Smooth muscle cell (in vitro differentiated cells): Measurements from ENCODE around the gene TNS1. TPM values are rescaled to one million over a fixed set of nuclear protein-coding genes. Genes with fewer than 3 reads are reported as not detected.

Source experiments
- DNase-seq: peaks from one replicate; lab custom pipeline; 2025; ENCODE audit not compliant: unreplicated experiment; lab: John Stamatoyannopoulos, UW
- H2AFZ ChIP-seq: fragments of 200-600 bp; sonication (generic); 2 replicates; pipeline ENCODE4 v1.6.0; 2016; ENCODE audit warnings: antibody characterized with exemption, low read depth, mild to moderate bottlenecking
- H3F3A ChIP-seq: fragments of 200-600 bp; sonication (generic); 2 replicates; pipeline ENCODE4 v1.6.0; 2017; ENCODE audit warnings: antibody characterized with exemption, low read depth
- H3K27ac ChIP-seq: fragments of 200-600 bp; sonication (generic); 2 replicates; pipeline ENCODE4 v1.5.1; 2016; ENCODE audit warnings: low read depth, mild to moderate bottlenecking
- H3K27me3 ChIP-seq: fragments of 200-600 bp; sonication (generic); 2 replicates; pipeline ENCODE4 v1.6.1; 2016; ENCODE audit warnings: low read depth, mild to moderate bottlenecking
- H3K36me3 ChIP-seq: fragments of 200-600 bp; sonication (generic); 2 replicates; pipeline ENCODE4 v1.5.1; 2016; ENCODE audit warnings: low read depth
- H3K4me1 ChIP-seq: fragments of 200-600 bp; sonication (generic); 2 replicates; pipeline ENCODE4 v1.5.1; 2016; ENCODE audit warnings: low read depth
- H3K4me2 ChIP-seq: fragments of 200-600 bp; sonication (generic); 2 replicates; pipeline ENCODE4 v1.6.0; 2016; ENCODE audit warnings: mild to moderate bottlenecking
- H3K4me3 ChIP-seq: fragments of 200-600 bp; sonication (generic); 2 replicates; pipeline ENCODE4 v1.5.1; 2016; ENCODE audit warnings: mild to moderate bottlenecking
- H3K79me2 ChIP-seq: fragments of 200-600 bp; sonication (generic); 2 replicates; pipeline ENCODE4 v1.6.0; 2016; ENCODE audit warnings: low read depth, mild to moderate bottlenecking
- H3K9ac ChIP-seq: fragments of 200-600 bp; sonication (generic); 2 replicates; pipeline ENCODE4 v1.6.0; 2016; ENCODE audit warnings: low read depth
- H3K9me3 ChIP-seq: fragments of 200-600 bp; sonication (generic); replicated peaks from 2 replicates; pipeline ENCODE4 v1.5.1; 2016; ENCODE audit warnings: low read depth
- H4K20me1 ChIP-seq: fragments of 200-600 bp; sonication (generic); 2 replicates; pipeline ENCODE4 v1.6.0; 2016; ENCODE audit warnings: low read depth
- WGBS: methylation state at CpG from one replicate; pipeline ENCODE4 v1.1.7; 2016; ENCODE audit warnings: low lambda C conversion rate; 5-methylcytosine and 5-hydroxymethylcytosine counted together
- polyA plus RNA-seq: library from polyadenylated mRNA; unstranded; fragments of >200 nt; fragmentation: Nextera tagmentation; extraction: Ambion mirVana; gene quantifications from 2 replicates; pipeline ENCODE4 v1.2.1, GENCODE V29; 2016
- total RNA-seq: library from RNA; depleted of rRNA; stranded (reverse); fragments of >200 nt; gene quantifications from 2 replicates; pipeline ENCODE4 v1.2.3, GENCODE V29; 2014
- TF ChIP-seq, protein P1 (sequence below): fragments of 200-600 bp; sonication (generic); IDR thresholded peaks from 2 replicates; pipeline ENCODE4 v1.5.1; 2017; ENCODE audit warnings: borderline replicate concordance, mild to moderate bottlenecking, antibody characterized with exemption; ENCODE audit not compliant: insufficient read depth, poor library complexity, severe bottlenecking

The TNS1 gene
- total and polyA plus RNA-seq, 2 experiments from 2014 or later, result 52.3 to 61.5 TPM

DNA sequence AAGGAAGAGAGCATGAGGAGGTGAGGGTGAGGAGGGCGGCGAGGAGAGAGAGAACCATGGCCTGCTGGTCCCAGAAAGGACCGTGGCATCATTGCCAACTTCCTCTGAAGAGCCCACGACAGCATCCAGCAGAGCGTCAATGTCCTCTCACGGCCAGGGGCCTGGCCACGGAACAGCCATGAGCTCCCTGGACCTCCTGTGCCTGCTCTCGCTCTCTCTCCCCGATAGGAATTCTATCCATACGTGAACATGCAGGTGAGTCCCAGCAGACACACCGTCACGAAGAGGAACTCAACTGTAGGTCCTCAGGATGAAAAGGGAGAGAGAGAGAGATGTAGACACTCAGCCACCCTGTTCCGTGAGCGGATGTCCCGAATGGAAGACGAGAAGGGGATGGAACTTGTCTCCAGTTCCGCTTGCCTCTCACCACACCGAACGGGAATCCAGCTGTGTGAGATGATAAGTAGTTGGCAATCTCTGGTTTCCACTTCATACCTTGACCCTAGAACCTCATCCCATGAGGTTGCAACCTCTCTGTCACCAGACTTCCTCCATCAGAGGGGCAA, 107.6 kb downstream of the TNS1 start:
- no peak overlapping the region for H2AFZ ChIP-seq
- no peaks in the 10 kb centered on the region for H3K9me3 ChIP-seq
- H3K9ac ChIP-seq, result no peak overlapping the region
- H4K20me1 ChIP-seq, result peaks cover 100% of the 10 kb centered on the region
- H3K4me1 ChIP-seq, result no peaks in the 10 kb centered on the region
- H3K36me3 ChIP-seq, result peaks cover 5% of the 10 kb centered on the region
- H3K4me2 ChIP-seq, result no peak overlapping the region
- no peak for DNase-seq
- H3K4me3 ChIP-seq, result no peak overlapping the region
- H3K27ac ChIP-seq, result no peak overlapping the region
- no peaks in the 10 kb centered on the region for H3K27me3 ChIP-seq
- TF ChIP-seq, protein P1, sequence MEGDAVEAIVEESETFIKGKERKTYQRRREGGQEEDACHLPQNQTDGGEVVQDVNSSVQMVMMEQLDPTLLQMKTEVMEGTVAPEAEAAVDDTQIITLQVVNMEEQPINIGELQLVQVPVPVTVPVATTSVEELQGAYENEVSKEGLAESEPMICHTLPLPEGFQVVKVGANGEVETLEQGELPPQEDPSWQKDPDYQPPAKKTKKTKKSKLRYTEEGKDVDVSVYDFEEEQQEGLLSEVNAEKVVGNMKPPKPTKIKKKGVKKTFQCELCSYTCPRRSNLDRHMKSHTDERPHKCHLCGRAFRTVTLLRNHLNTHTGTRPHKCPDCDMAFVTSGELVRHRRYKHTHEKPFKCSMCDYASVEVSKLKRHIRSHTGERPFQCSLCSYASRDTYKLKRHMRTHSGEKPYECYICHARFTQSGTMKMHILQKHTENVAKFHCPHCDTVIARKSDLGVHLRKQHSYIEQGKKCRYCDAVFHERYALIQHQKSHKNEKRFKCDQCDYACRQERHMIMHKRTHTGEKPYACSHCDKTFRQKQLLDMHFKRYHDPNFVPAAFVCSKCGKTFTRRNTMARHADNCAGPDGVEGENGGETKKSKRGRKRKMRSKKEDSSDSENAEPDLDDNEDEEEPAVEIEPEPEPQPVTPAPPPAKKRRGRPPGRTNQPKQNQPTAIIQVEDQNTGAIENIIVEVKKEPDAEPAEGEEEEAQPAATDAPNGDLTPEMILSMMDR, result no peak
- peaks cover under 1% of the 10 kb centered on the region for H3F3A ChIP-seq
- WGBS, result 97% methylated on average over 16 of the region's 19 CpGs
- H3K79me2 ChIP-seq, result peaks cover 10% of the 10 kb centered on the region

- no peaks in the 10 kb centered on the region for H3K4me1 ChIP-seq
- H3K27me3 ChIP-seq, result no peaks in the 10 kb centered on the region
- no peaks in the 10 kb centered on the region for H3K9me3 ChIP-seq
- TF ChIP-seq, protein P1, result no peak
- H3K79me2 ChIP-seq, result peaks cover 11% of the 10 kb centered on the region
- DNase-seq, result no peak
- no peak overlapping the region for H3K4me3 ChIP-seq
- H2AFZ ChIP-seq, result no peak overlapping the region
- H3F3A ChIP-seq, result peaks cover 2% of the 10 kb centered on the region
- H3K36me3 ChIP-seq, result peaks cover 5% of the 10 kb centered on the region
- H3K4me2 ChIP-seq, result no peak overlapping the region
- no peak overlapping the region for H3K27ac ChIP-seq
- H3K9ac ChIP-seq, result no peak overlapping the region
- peaks cover 98% of the 10 kb centered on the region for H4K20me1 ChIP-seq
- WGBS, result 95% methylated on average over 8 of the region's 8 CpGs
Observed at GRCh38 chr2:217893440-217893839, 109.4 kb downstream of the TNS1 start.

- no peak for DNase-seq
- Histone ChIP-seq H3K36me3 (peaks cover 5% of the 10 kb centered on the region), H3F3A (peaks cover 2% of the 10 kb centered on the region), H3K27ac (no peak overlapping the region), H3K79me2 (peaks cover 11% of the 10 kb centered on the region), H3K4me2 (no peak overlapping the region), H4K20me1 (peaks cover 98% of the 10 kb centered on the region), H3K9ac (no peak overlapping the region), H3K4me1 (no peaks in the 10 kb centered on the region), H2AFZ (no peak overlapping the region), H3K4me3 (no peak overlapping the region), H3K27me3 (no peaks in the 10 kb centered on the region), H3K9me3 (no peaks in the 10 kb centered on the region)
- TF ChIP-seq, protein P1, result no peak
- WGBS, result 96% methylated on average over 8 of the region's 8 CpGs
Observed at GRCh38 chr2:217892560-217892959, 110.2 kb downstream of the TNS1 start.

DNA sequence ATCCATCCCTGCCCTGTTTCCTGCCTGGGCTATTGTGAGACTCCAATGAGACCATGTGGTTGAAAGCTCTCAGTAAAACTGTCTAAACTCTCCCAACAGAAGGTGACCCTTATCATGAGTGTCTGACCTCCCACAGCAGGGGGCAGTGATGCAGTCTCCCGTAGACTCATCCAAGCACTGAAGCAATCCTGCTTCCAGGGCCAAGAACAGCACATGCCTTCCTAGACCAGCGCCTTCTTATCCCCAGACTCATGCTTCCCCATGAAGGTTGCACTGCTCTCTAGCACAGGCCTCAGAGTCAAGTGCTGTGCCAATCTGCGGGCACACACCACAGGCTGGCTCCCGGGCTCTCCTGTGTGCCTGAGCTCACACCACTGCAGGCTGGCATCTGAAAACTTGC, 112.3 kb downstream of the TNS1 start:
- Histone ChIP-seq H3F3A (peaks cover 2% of the 10 kb centered on the region), H3K9ac (no peak overlapping the region), H4K20me1 (peaks cover 97% of the 10 kb centered on the region), H3K79me2 (peaks cover 5% of the 10 kb centered on the region), H3K4me3 (no peak overlapping the region), H3K4me2 (no peak overlapping the region), H3K36me3 (no peaks in the 10 kb centered on the region), H3K4me1 (no peaks in the 10 kb centered on the region), H3K27me3 (no peaks in the 10 kb centered on the region), H2AFZ (no peak overlapping the region), H3K27ac (no peak overlapping the region), H3K9me3 (no peaks in the 10 kb centered on the region)
- DNase-seq, result no peak
- TF ChIP-seq, protein P1, result peak; percentile 14
- WGBS, result 79% methylated on average over 4 of the region's 4 CpGs
